ENCODE data around the gene MACROH2A1.

The MACROH2A1 gene

GRCh38 chr5:135444881-135445280, 45.9 kb upstream of the MACROH2A1 start:
- no peak overlapping the region for H3K9ac ChIP-seq (ENCODE audit: low read length)
- no peak overlapping the region for H3K27ac ChIP-seq (ENCODE audit: low read depth, low read length)
- H3K27me3 ChIP-seq (ENCODE audit: low read length) = no peaks in the 10 kb centered on the region
- H3K9me3 ChIP-seq (ENCODE audit: insufficient read depth, low read length) = no peaks in the 10 kb centered on the region
- no peaks in the 10 kb centered on the region for H4K20me1 ChIP-seq (ENCODE audit: low read depth, low read length)
- no peak overlapping the region for H2AFZ ChIP-seq (ENCODE audit: low read depth, low read length, severe bottlenecking)
- H3K36me3 ChIP-seq (ENCODE audit: low read length) = no peaks in the 10 kb centered on the region
- no peak for TF ChIP-seq EZH2phosphoT487 (conservative IDR thresholded peaks at IDR 0.05; ENCODE audit: low read length)
- no peak overlapping the region for H3K4me2 ChIP-seq (ENCODE audit: low read depth, low read length, poor library complexity, severe bottlenecking)
- no peaks in the 10 kb centered on the region for H3K79me2 ChIP-seq (ENCODE audit: insufficient read depth, low read length)
- H3F3A ChIP-seq (ENCODE audit: insufficient read depth) = no peaks in the 10 kb centered on the region
- no peaks in the 10 kb centered on the region for H3K9me2 ChIP-seq (replicated peaks; ENCODE audit: insufficient read depth, low read length)
- no peak overlapping the region for H3K4me3 ChIP-seq (ENCODE audit: insufficient read depth, low read length, poor library complexity, severe bottlenecking)

- no peak overlapping the region for H3K9ac ChIP-seq (ENCODE audit: low read length)
- no peaks in the 10 kb centered on the region for H3K27me3 ChIP-seq (ENCODE audit: low read length)
- H3K4me3 ChIP-seq (ENCODE audit: insufficient read depth, low read length, poor library complexity, severe bottlenecking) = no peak overlapping the region
- H3K4me2 ChIP-seq (ENCODE audit: low read depth, low read length, poor library complexity, severe bottlenecking) = no peak overlapping the region
- no peaks in the 10 kb centered on the region for H3F3A ChIP-seq (ENCODE audit: insufficient read depth)
- H3K27ac ChIP-seq (ENCODE audit: low read depth, low read length) = no peak overlapping the region
- no peak overlapping the region for H2AFZ ChIP-seq (ENCODE audit: low read depth, low read length, severe bottlenecking)
- no peaks in the 10 kb centered on the region for H3K9me2 ChIP-seq (replicated peaks; ENCODE audit: insufficient read depth, low read length)
- H3K9me3 ChIP-seq (ENCODE audit: insufficient read depth, low read length) = no peaks in the 10 kb centered on the region
- no peak for TF ChIP-seq CTCF (IDR thresholded peaks at IDR 0.05; ENCODE audit: insufficient read depth, low read length, poor library complexity, severe bottlenecking)
- TF ChIP-seq EZH2phosphoT487 (conservative IDR thresholded peaks at IDR 0.05; ENCODE audit: low read length) = no peak
- H3K36me3 ChIP-seq (ENCODE audit: low read length) = no peaks in the 10 kb centered on the region
- H4K20me1 ChIP-seq (ENCODE audit: low read depth, low read length) = no peaks in the 10 kb centered on the region
- H3K79me2 ChIP-seq (ENCODE audit: insufficient read depth, low read length) = no peaks in the 10 kb centered on the region
These were observed 45.3 kb upstream of the MACROH2A1 start for GRCh38 chr5:135444360-135444759.

GRCh38 chr5:135443161-135443960, 44.3 kb upstream of the MACROH2A1 start:
- Histone ChIP-seq H3K27me3 (ENCODE audit: low read length) (no peaks in the 10 kb centered on the region), H3K9me2 (replicated peaks; ENCODE audit: insufficient read depth, low read length) (no peaks in the 10 kb centered on the region), H2AFZ (ENCODE audit: low read depth, low read length, severe bottlenecking) (no peak overlapping the region), H3K9me3 (ENCODE audit: insufficient read depth, low read length) (no peaks in the 10 kb centered on the region), H3K4me3 (ENCODE audit: insufficient read depth, low read length, poor library complexity, severe bottlenecking) (no peak overlapping the region), H3K4me2 (ENCODE audit: low read depth, low read length, poor library complexity, severe bottlenecking) (no peak overlapping the region), H3K36me3 (ENCODE audit: low read length) (no peaks in the 10 kb centered on the region), H3K27ac (ENCODE audit: low read depth, low read length) (no peak overlapping the region), H3K79me2 (ENCODE audit: insufficient read depth, low read length) (no peaks in the 10 kb centered on the region), H4K20me1 (ENCODE audit: low read depth, low read length) (no peaks in the 10 kb centered on the region), H3K9ac (ENCODE audit: low read length) (no peak overlapping the region), H3F3A (ENCODE audit: insufficient read depth) (no peaks in the 10 kb centered on the region)
- no peak for TF ChIP-seq EZH2phosphoT487 (conservative IDR thresholded peaks at IDR 0.05; ENCODE audit: low read length)

GRCh38 chr5:135442431-135443160, 43.6 kb upstream of the MACROH2A1 start:
- Histone ChIP-seq H3K4me3 (ENCODE audit: insufficient read depth, low read length, poor library complexity, severe bottlenecking) (no peak overlapping the region), H3K79me2 (ENCODE audit: insufficient read depth, low read length) (no peaks in the 10 kb centered on the region), H3K36me3 (ENCODE audit: low read length) (no peaks in the 10 kb centered on the region), H2AFZ (ENCODE audit: low read depth, low read length, severe bottlenecking) (no peak overlapping the region), H3F3A (ENCODE audit: insufficient read depth) (no peaks in the 10 kb centered on the region), H4K20me1 (ENCODE audit: low read depth, low read length) (no peaks in the 10 kb centered on the region), H3K9ac (ENCODE audit: low read length) (no peak overlapping the region), H3K9me3 (ENCODE audit: insufficient read depth, low read length) (no peaks in the 10 kb centered on the region), H3K27me3 (ENCODE audit: low read length) (no peaks in the 10 kb centered on the region), H3K4me2 (ENCODE audit: low read depth, low read length, poor library complexity, severe bottlenecking) (no peak overlapping the region), H3K27ac (ENCODE audit: low read depth, low read length) (no peak overlapping the region), H3K9me2 (replicated peaks; ENCODE audit: insufficient read depth, low read length) (no peaks in the 10 kb centered on the region)
- TF ChIP-seq EZH2phosphoT487 (conservative IDR thresholded peaks at IDR 0.05; ENCODE audit: low read length) = no peak
- TF ChIP-seq CTCF (IDR thresholded peaks at IDR 0.05; ENCODE audit: insufficient read depth, low read length, poor library complexity, severe bottlenecking) = no peak
